IMR-90 (cell line): ENCODE results near the gene SETD3. TPM values are rescaled to one million over a fixed set of nuclear protein-coding genes. Genes with fewer than 3 reads are reported as not detected.

Experiments
- ATAC-seq: fragments of 200-7000 bp; cut with Tn5 transposase; 2 replicates; pipeline ENCODE4 v1.9.1; 2020; ENCODE audit warnings: low read depth, mild to moderate bottlenecking, moderate library complexity
- BruUV-seq: library from RNA; stranded (reverse); fragments of 400-500 nt; replicated peaks from 2 replicates; lab custom pipeline; 2021; lab: Mats Ljungman, UMichigan
- CTCF ChIA-PET: fragments of 300-600 bp; formaldehyde crosslinking; extraction: SDS; loops from one replicate; lab custom pipeline; 2021; ENCODE audit warnings: antibody characterized with exemption; lab: Yijun Ruan, JAX
- POLR2A ChIA-PET: fragments of 300-600 bp; sonication (Branson Sonifier 250); formaldehyde crosslinking; loops from one replicate; lab custom pipeline; 2022; ENCODE audit warnings: antibody characterized with exemption; ENCODE audit not compliant: unreplicated experiment; lab: Charles Lee
- DNase-seq: peaks from one replicate; pipeline ENCODE4 v3.0.0; 2013
- H2AFZ ChIP-seq: replicated peaks from 2 replicates; pipeline ENCODE3; 2013; ENCODE audit warnings: low read length, mild to moderate bottlenecking; ENCODE audit not compliant: poor library complexity
- H2AK5ac ChIP-seq: 2 replicates; pipeline ENCODE4 v1.6.1; 2013; ENCODE audit warnings: low read depth, low read length, inconsistent platforms
- H2AK9ac ChIP-seq: replicated peaks from 2 replicates; pipeline ENCODE3; 2013; ENCODE audit warnings: mild to moderate bottlenecking, low read depth, low read length, moderate library complexity; ENCODE audit not compliant: poor library complexity
- H2BK120ac ChIP-seq: 2 replicates; pipeline ENCODE4 v1.6.1; 2013; ENCODE audit warnings: low read depth, low read length, inconsistent platforms
- H2BK15ac ChIP-seq: 3 replicates; pipeline ENCODE4 v1.6.1; 2013; ENCODE audit warnings: low read depth, low read length, inconsistent platforms
- H2BK20ac ChIP-seq: 2 replicates; pipeline ENCODE4 v1.6.1; 2013; ENCODE audit warnings: low read depth, mild to moderate bottlenecking, inconsistent platforms, low read length, moderate library complexity
- H2BK5ac ChIP-seq: 2 replicates; pipeline ENCODE4 v1.6.1; 2013; ENCODE audit warnings: mild to moderate bottlenecking, low read depth, low read length, inconsistent platforms; ENCODE audit not compliant: poor library complexity, severe bottlenecking
- H3K14ac ChIP-seq: replicated peaks from 2 replicates; pipeline ENCODE4 v1.6.1; 2013; ENCODE audit warnings: low read depth, low read length, inconsistent platforms
- H3K18ac ChIP-seq: 2 replicates; pipeline ENCODE4 v1.6.1; 2013; ENCODE audit warnings: low read depth, low read length, control low read depth
- H3K23ac ChIP-seq: 2 replicates; pipeline ENCODE4 v1.6.1; 2013; ENCODE audit warnings: low read depth, low read length, inconsistent platforms
- H3K27ac ChIP-seq: 2 replicates; pipeline ENCODE4 v1.5.1; 2013; ENCODE audit warnings: mild to moderate bottlenecking, control low read depth, low read length; ENCODE audit not compliant: insufficient read depth
- H3K27me3 ChIP-seq: 2 replicates; pipeline ENCODE4 v1.6.1; 2013; ENCODE audit warnings: low read length; ENCODE audit not compliant: control insufficient read depth, insufficient read depth
- H3K36me3 ChIP-seq: 2 replicates; pipeline ENCODE4 v1.6.1; 2013; ENCODE audit warnings: low read length, mixed read lengths; ENCODE audit not compliant: control insufficient read depth, insufficient read depth
- H3K4ac ChIP-seq: 2 replicates; pipeline ENCODE4 v1.6.1; 2013; ENCODE audit warnings: low read depth, low read length, inconsistent platforms
- H3K4me1 ChIP-seq: 2 replicates; pipeline ENCODE4 v1.6.1; 2013; ENCODE audit warnings: low read length, mixed read lengths; ENCODE audit not compliant: control insufficient read depth, insufficient read depth
- H3K4me2 ChIP-seq: 2 replicates; pipeline ENCODE4 v1.6.1; 2013; ENCODE audit warnings: low read depth, mild to moderate bottlenecking, control low read depth, low read length, moderate library complexity
- H3K4me3 ChIP-seq: 2 replicates; pipeline ENCODE4 v1.5.1; 2013; ENCODE audit warnings: low read depth, mild to moderate bottlenecking, control low read depth, low read length, moderate library complexity; ENCODE audit not compliant: insufficient read depth
- H3K56ac ChIP-seq: 2 replicates; pipeline ENCODE4 v1.6.1; 2013; ENCODE audit warnings: low read length, inconsistent platforms; ENCODE audit not compliant: insufficient read depth; ENCODE audit errors: extremely low read depth
- H3K79me1 ChIP-seq, 2 experiments: 2 replicates each; pipeline ENCODE4 v1.6.1; 2013; ENCODE audit warnings: low read length in 2 of 2, inconsistent platforms in 1 of 2, low read depth in 1 of 2
- H3K9ac ChIP-seq: 2 replicates; pipeline ENCODE4 v1.6.1; 2013; ENCODE audit warnings: low read depth, low read length, control low read depth
- H3K9me1 ChIP-seq: 2 replicates; pipeline ENCODE4 v1.6.1; 2013; ENCODE audit warnings: low read length, inconsistent platforms; ENCODE audit not compliant: insufficient read depth
- H3K9me3 ChIP-seq: 2 replicates; pipeline ENCODE4 v1.6.1; 2013; ENCODE audit warnings: low read length; ENCODE audit not compliant: control insufficient read depth, insufficient read depth
- H4K20me1 ChIP-seq: 2 replicates; pipeline ENCODE4 v1.6.1; 2013; ENCODE audit warnings: low read length, inconsistent platforms; ENCODE audit not compliant: insufficient read depth
- H4K5ac ChIP-seq: 2 replicates; pipeline ENCODE4 v1.6.1; 2013; ENCODE audit warnings: mild to moderate bottlenecking, low read depth, low read length, control low read depth
- H4K8ac ChIP-seq, 2 experiments: 2 replicates each; pipeline ENCODE4 v1.6.1; 2013; ENCODE audit warnings: low read depth in 2 of 2, low read length in 2 of 2, control low read depth in 1 of 2, inconsistent platforms in 1 of 2
- H4K91ac ChIP-seq: 2 replicates; pipeline ENCODE4 v1.6.1; 2013; ENCODE audit warnings: low read depth, low read length, inconsistent platforms; ENCODE audit not compliant: insufficient read depth
- BHLHE40 ChIP-seq: fragments of 150-350 bp; IDR thresholded peaks from 2 replicates; pipeline ENCODE4 v1.6.1; 2016; ENCODE audit warnings: mild to moderate bottlenecking, low read depth, low read length
- CEBPB ChIP-seq: IDR thresholded peaks from 2 replicates; pipeline ENCODE4 v1.6.1; 2012; ENCODE audit warnings: low read depth, low read length, improper control_type of control experiment
- CHD1 ChIP-seq: IDR thresholded peaks from 2 replicates; pipeline ENCODE4 v1.6.1; 2012; ENCODE audit warnings: low read depth, low read length, improper control_type of control experiment
- CTCF ChIP-seq: conservative IDR thresholded peaks from 2 replicates; pipeline ENCODE4 v1.5.1; 2012; ENCODE audit warnings: mild to moderate bottlenecking, low read depth, low read length, improper control_type of control experiment
- FOS ChIP-seq: fragments of 150-350 bp; IDR thresholded peaks from 2 replicates; pipeline ENCODE4 v1.6.1; 2016; ENCODE audit warnings: low read depth, low read length
- MAFK ChIP-seq: IDR thresholded peaks from 2 replicates; pipeline ENCODE4 v1.6.1; 2012; ENCODE audit warnings: low read depth, low read length, improper control_type of control experiment
- MAZ ChIP-seq: IDR thresholded peaks from 2 replicates; pipeline ENCODE4 v1.6.1; 2012; ENCODE audit warnings: low read depth, mild to moderate bottlenecking, low read length, improper control_type of control experiment, moderate library complexity, borderline replicate concordance
- MXI1 ChIP-seq: IDR thresholded peaks from 2 replicates; pipeline ENCODE4 v1.6.1; 2012; ENCODE audit warnings: low read depth, mild to moderate bottlenecking, low read length, moderate library complexity, borderline replicate concordance
- NFE2L2 ChIP-seq: fragments of 150-350 bp; IDR thresholded peaks from 2 replicates; pipeline ENCODE4 v1.6.1; 2016; ENCODE audit warnings: low read depth, mild to moderate bottlenecking, low read length
- POLR2A ChIP-seq: IDR thresholded peaks from 2 replicates; pipeline ENCODE4 v1.6.1; 2012; ENCODE audit warnings: mild to moderate bottlenecking, low read depth, low read length
- RAD21 ChIP-seq: IDR thresholded peaks from 2 replicates; pipeline ENCODE4 v1.6.1; 2012; ENCODE audit warnings: low read length, improper control_type of control experiment
- RCOR1 ChIP-seq: IDR thresholded peaks from 2 replicates; pipeline ENCODE4 v1.6.1; 2012; ENCODE audit warnings: mild to moderate bottlenecking, low read length, improper control_type of control experiment; ENCODE audit not compliant: insufficient replicate concordance
- RFX5 ChIP-seq: IDR thresholded peaks from 2 replicates; pipeline ENCODE4 v1.8.0; 2012; ENCODE audit warnings: low read depth, mild to moderate bottlenecking, low read length, moderate library complexity
- SMC3 ChIP-seq: fragments of 150-350 bp; IDR thresholded peaks from 2 replicates; pipeline ENCODE4 v1.6.1; 2016; ENCODE audit warnings: low read depth, mild to moderate bottlenecking, antibody characterized with exemption, low read length, moderate library complexity
- USF2 ChIP-seq: fragments of 150-350 bp; IDR thresholded peaks from 2 replicates; pipeline ENCODE4 v1.6.1; 2017; ENCODE audit warnings: mild to moderate bottlenecking, antibody characterized with exemption, low read length, low read depth
- WGBS, 2 experiments: methylation state at CpG; one replicate each; pipeline versions ENCODE4 v1.1.5 to v1.1.7; 2013; ENCODE audit warnings: missing lambda C conversion rate in 2 of 2; ENCODE audit not compliant: insufficient read length in 1 of 2; ENCODE audit errors: extremely low coverage in 2 of 2; 5-methylcytosine and 5-hydroxymethylcytosine counted together
- dilution Hi-C: fragments of 300-500 bp; cut with HindIII; formaldehyde crosslinking; loops from one replicate; pipeline ENCODE4 v1.14.3; 2018; ENCODE audit warnings: low sequenced_read_pairs; ENCODE audit not compliant: unreplicated experiment
- in situ Hi-C: fragments of 300-500 bp; cut with MboI; formaldehyde crosslinking; loops from 3 replicates; pipeline ENCODE4 v1.14.3; 2019; ENCODE audit warnings: low sequenced_read_pairs, inconsistent platforms, mixed read lengths
- intact Hi-C: fragments of 100-400 bp; cut with micrococcal nuclease; formaldehyde crosslinking; loops from 2 replicates; pipeline ENCODE4 v1.10.0; 2022
- polyA plus RNA-seq, 3 experiments: library from polyadenylated mRNA; depleted of rRNA; stranded (reverse); fragments of >200 nt; gene quantifications; 2 replicates each; pipeline ENCODE4 v1.2.3, GENCODE V29; 2012; ENCODE audit warnings: low replicate concordance in 1 of 3
- total RNA-seq: library from RNA; depleted of rRNA; stranded (reverse); fragments of >200 nt; gene quantifications from 2 replicates; pipeline ENCODE4 v1.2.3, GENCODE V29; 2012
- TF ChIP-seq, protein P1 (sequence below): fragments of 150-350 bp; IDR thresholded peaks from 2 replicates; pipeline ENCODE4 v1.6.1; 2016; ENCODE audit warnings: low read depth, mild to moderate bottlenecking, low read length, moderate library complexity, borderline replicate concordance

The SETD3 gene
- total and polyA plus RNA-seq, 2 of the 4 experiments (the other 2 are of a cell fraction): 18.8 to 31.9 TPM

- in situ Hi-C loops (no loop called here), dilution Hi-C loops (no loop called here), intact Hi-C loops (no loop called here)
- H4K8ac ChIP-seq: no peak overlapping the region
- H3K4me3 ChIP-seq: no peak overlapping the region
- H2BK5ac ChIP-seq: no peak overlapping the region
- peaks cover 7% of the 10 kb centered on the region for H3K4me1 ChIP-seq
- H3K9me3 ChIP-seq: no peaks in the 10 kb centered on the region
- TF ChIP-seq POLR2A: no peak
- no peak for TF ChIP-seq BHLHE40
- TF ChIP-seq MXI1: no peak
- no peak for TF ChIP-seq CHD1
- no peak for TF ChIP-seq MAZ
- TF ChIP-seq USF2: no peak
- no peak for TF ChIP-seq MAFK
- no peak for TF ChIP-seq NFE2L2
- TF ChIP-seq SMC3: no peak
- no peak for TF ChIP-seq CTCF
- no peak for TF ChIP-seq RCOR1
- TF ChIP-seq, protein P1, sequence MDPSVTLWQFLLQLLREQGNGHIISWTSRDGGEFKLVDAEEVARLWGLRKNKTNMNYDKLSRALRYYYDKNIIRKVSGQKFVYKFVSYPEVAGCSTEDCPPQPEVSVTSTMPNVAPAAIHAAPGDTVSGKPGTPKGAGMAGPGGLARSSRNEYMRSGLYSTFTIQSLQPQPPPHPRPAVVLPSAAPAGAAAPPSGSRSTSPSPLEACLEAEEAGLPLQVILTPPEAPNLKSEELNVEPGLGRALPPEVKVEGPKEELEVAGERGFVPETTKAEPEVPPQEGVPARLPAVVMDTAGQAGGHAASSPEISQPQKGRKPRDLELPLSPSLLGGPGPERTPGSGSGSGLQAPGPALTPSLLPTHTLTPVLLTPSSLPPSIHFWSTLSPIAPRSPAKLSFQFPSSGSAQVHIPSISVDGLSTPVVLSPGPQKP: no peak
- TF ChIP-seq RAD21: no peak
- no peak for TF ChIP-seq CEBPB
- no peak for TF ChIP-seq FOS
- TF ChIP-seq RFX5: no peak
- no peak overlapping the region for H2BK120ac ChIP-seq
- H3K4ac ChIP-seq: no peak overlapping the region
- no peak overlapping the region for H3K4me2 ChIP-seq
- no peaks in the 10 kb centered on the region for H3K36me3 ChIP-seq
- H4K91ac ChIP-seq: no peak overlapping the region
- no peak overlapping the region for H3K9ac ChIP-seq
- H3K23ac ChIP-seq: no peak overlapping the region
- peaks cover 55% of the 10 kb centered on the region for H4K20me1 ChIP-seq
- no TSS peak for BruUV-seq
- peaks cover 40 to 78% of the 10 kb centered on the region in 2 experiments for H3K79me1 ChIP-seq
- no peaks in the 10 kb centered on the region for H3K27me3 ChIP-seq
- ChIA-PET CTCF (no interaction called here), POLR2A (no interaction called here)
- H4K5ac ChIP-seq: no peak overlapping the region
- no peak overlapping the region for H2AFZ ChIP-seq
- no peak overlapping the region for H3K18ac ChIP-seq
- H3K56ac ChIP-seq: no peak overlapping the region
- no peak overlapping the region for H2AK9ac ChIP-seq
- H2AK5ac ChIP-seq: no peak overlapping the region
- no peak overlapping the region for H2BK20ac ChIP-seq
- ATAC-seq (no peak), DNase-seq (no peak)
- H2BK15ac ChIP-seq: no peak overlapping the region
- no CpG with 5 or more reads among the region's 4 CpGs for WGBS, 2 experiments
- no peak overlapping the region for H3K27ac ChIP-seq
- peaks cover 28% of the 10 kb centered on the region for H3K9me1 ChIP-seq
- H3K14ac ChIP-seq: no peak overlapping the region; the same call in 1 of the 2 replicates
Measured at GRCh38 chr14:99472937-99473336, 7.7 kb downstream of the SETD3 start.
